HEK293 (cell line): ENCODE results near the gene SLC17A9.

Experiments
- OSR2 ChIP-seq: fragments of 450-650 bp; formaldehyde crosslinking; IDR thresholded peaks from 2 replicates; pipeline ENCODE4 v1.5.1; 2016; ENCODE audit warnings: missing biosample characterization, missing genetic modification characterization
- ZNF138 ChIP-seq: fragments of 450-650 bp; formaldehyde crosslinking; IDR thresholded peaks from 2 replicates; pipeline ENCODE4 v1.5.1; 2016; ENCODE audit warnings: missing biosample characterization, missing genetic modification characterization, borderline replicate concordance
- ZNF274 ChIP-seq, 2 experiments: fragments of 200-500 bp in 1 of 2; fragments of 450-650 bp in 1 of 2; sonication (Bioruptor generic) in 1 of 2; formaldehyde crosslinking in 1 of 2; IDR thresholded peaks; 2 replicates each; pipeline versions ENCODE4 v1.5.1 to v1.6.1; 2014 to 2016; ENCODE audit warnings: borderline replicate concordance in 1 of 2, inconsistent platforms in 1 of 2, low read length in 1 of 2, missing biosample characterization in 1 of 2, missing genetic modification characterization in 1 of 2
- ZNF416 ChIP-seq: fragments of 450-650 bp; formaldehyde crosslinking; IDR thresholded peaks from 2 replicates; pipeline ENCODE4 v1.5.1; 2016; ENCODE audit warnings: missing biosample characterization, missing genetic modification characterization
- TF ChIP-seq, protein P1 (sequence below): fragments of 450-650 bp; formaldehyde crosslinking; IDR thresholded peaks from 2 replicates; pipeline ENCODE4 v1.5.1; 2016; ENCODE audit warnings: missing biosample characterization, missing genetic modification characterization
- TF ChIP-seq, protein P2 (sequence below): fragments of 450-650 bp; formaldehyde crosslinking; IDR thresholded peaks from 2 replicates; pipeline ENCODE4; 2016; ENCODE audit warnings: missing biosample characterization, missing genetic modification characterization

DNA sequence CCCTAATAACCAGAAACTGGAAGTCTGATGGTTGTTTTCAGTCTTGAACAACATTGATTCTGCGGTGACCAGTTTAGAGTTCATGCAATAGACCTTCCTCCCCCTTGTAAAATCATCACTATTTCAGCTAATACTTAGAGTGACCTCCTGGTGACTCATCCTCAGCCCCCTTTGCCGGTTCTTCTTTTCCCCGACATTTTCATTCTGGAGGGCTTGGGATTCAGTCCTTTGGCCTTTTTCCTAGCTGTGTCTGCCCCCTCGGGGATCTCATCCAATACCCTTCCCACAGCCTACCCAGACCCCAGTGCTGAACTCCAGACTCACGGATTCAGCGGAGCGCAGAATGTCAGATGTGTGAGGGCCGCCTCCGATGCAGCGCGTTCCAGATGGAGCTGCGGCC lies 61.8 kb downstream of the SLC17A9 start:
- TF ChIP-seq ZNF274 (IDR thresholded peaks at IDR 0.05; ENCODE audit: low read length) (no peak), ZNF274 (tag by site-specific recombination; IDR thresholded peaks at IDR 0.05; ENCODE audit: borderline replicate concordance) (no peak), OSR2 (tag by site-specific recombination) (no peak), ZNF138 (tag by site-specific recombination) (no peak), ZNF416 (tag by site-specific recombination) (no peak)
- TF ChIP-seq, protein P1, sequence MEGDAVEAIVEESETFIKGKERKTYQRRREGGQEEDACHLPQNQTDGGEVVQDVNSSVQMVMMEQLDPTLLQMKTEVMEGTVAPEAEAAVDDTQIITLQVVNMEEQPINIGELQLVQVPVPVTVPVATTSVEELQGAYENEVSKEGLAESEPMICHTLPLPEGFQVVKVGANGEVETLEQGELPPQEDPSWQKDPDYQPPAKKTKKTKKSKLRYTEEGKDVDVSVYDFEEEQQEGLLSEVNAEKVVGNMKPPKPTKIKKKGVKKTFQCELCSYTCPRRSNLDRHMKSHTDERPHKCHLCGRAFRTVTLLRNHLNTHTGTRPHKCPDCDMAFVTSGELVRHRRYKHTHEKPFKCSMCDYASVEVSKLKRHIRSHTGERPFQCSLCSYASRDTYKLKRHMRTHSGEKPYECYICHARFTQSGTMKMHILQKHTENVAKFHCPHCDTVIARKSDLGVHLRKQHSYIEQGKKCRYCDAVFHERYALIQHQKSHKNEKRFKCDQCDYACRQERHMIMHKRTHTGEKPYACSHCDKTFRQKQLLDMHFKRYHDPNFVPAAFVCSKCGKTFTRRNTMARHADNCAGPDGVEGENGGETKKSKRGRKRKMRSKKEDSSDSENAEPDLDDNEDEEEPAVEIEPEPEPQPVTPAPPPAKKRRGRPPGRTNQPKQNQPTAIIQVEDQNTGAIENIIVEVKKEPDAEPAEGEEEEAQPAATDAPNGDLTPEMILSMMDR = no peak
- TF ChIP-seq, protein P2, sequence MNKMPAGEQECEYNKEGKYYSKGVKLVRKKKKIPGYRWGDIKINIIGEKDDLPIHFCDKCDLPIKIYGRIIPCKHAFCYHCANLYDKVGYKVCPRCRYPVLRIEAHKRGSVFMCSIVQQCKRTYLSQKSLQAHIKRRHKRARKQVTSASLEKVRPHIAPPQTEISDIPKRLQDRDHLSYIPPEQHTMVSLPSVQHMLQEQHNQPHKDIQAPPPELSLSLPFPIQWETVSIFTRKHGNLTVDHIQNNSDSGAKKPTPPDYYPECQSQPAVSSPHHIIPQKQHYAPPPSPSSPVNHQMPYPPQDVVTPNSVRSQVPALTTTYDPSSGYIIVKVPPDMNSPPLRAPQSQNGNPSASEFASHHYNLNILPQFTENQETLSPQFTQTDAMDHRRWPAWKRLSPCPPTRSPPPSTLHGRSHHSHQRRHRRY (tag by site-specific recombination) = no peak
